A673 (cell line): ENCODE data around the gene CLPX. TPM values are rescaled to one million over a fixed set of nuclear protein-coding genes. Genes with fewer than 3 reads are reported as not detected.
"Not testable (repeated sequence)": the region's sequence is repeated elsewhere in the genome, so short reads cannot be mapped to it uniquely, and the experiment has no call there.

Source experiments
- BruUV-seq: library from RNA; stranded (reverse); fragments of 400-500 nt; replicated peaks from 2 replicates; lab custom pipeline; 2021; lab: Mats Ljungman, UMichigan
- CTCF ChIA-PET: fragments of 300-600 bp; sonication (Branson Sonifier 250); formaldehyde crosslinking; loops from one replicate; lab custom pipeline; 2022; ENCODE audit warnings: antibody characterized with exemption; lab: Charles Lee
- POLR2A ChIA-PET: fragments of 300-600 bp; sonication (Branson Sonifier 250); formaldehyde crosslinking; loops from one replicate; lab custom pipeline; 2022; ENCODE audit warnings: antibody characterized with exemption; ENCODE audit not compliant: low non-redundant PET; lab: Charles Lee
- DNase-seq: peaks from one replicate; pipeline ENCODE4 v3.0.0-alpha.2; 2015; ENCODE audit warnings: low spot score
- H3K27ac ChIP-seq: fragments of 200-600 bp; sonication (generic); 2 replicates; pipeline ENCODE4 v1.5.1; 2016; ENCODE audit warnings: mixed run types, low read depth, mild to moderate bottlenecking, mixed read lengths, antibody characterized with exemption, low read length; ENCODE audit not compliant: poor library complexity, severe bottlenecking
- H3K27me3 ChIP-seq: fragments of 200-600 bp; sonication (generic); replicated peaks from 2 replicates; pipeline ENCODE4 v1.6.1; 2017; ENCODE audit warnings: mixed run types, low read depth, mild to moderate bottlenecking, mixed read lengths, antibody characterized with exemption, low read length; ENCODE audit not compliant: insufficient read depth, poor library complexity
- H3K36me3 ChIP-seq: fragments of 200-600 bp; sonication (generic); 2 replicates; pipeline ENCODE4 v1.6.1; 2016; ENCODE audit warnings: mixed run types, mild to moderate bottlenecking, mixed read lengths, antibody characterized with exemption, low read length; ENCODE audit not compliant: insufficient read depth, poor library complexity, severe bottlenecking
- H3K4me1 ChIP-seq: fragments of 200-600 bp; sonication (generic); 2 replicates; pipeline ENCODE4 v1.6.1; 2017; ENCODE audit warnings: mixed run types, mild to moderate bottlenecking, mixed read lengths, antibody characterized with exemption, low read length; ENCODE audit not compliant: insufficient read depth, poor library complexity, severe bottlenecking
- H3K4me3 ChIP-seq: fragments of 200-600 bp; sonication (generic); 2 replicates; pipeline ENCODE4 v1.5.1; 2016; ENCODE audit warnings: low read depth, mixed run types, mild to moderate bottlenecking, mixed read lengths, low read length; ENCODE audit not compliant: poor library complexity, severe bottlenecking
- H3K9me3 ChIP-seq: fragments of 200-600 bp; sonication (generic); 2 replicates; pipeline ENCODE4 v1.6.1; 2016; ENCODE audit warnings: mixed run types, low read depth, mild to moderate bottlenecking, mixed read lengths, antibody characterized with exemption, low read length; ENCODE audit not compliant: poor library complexity, severe bottlenecking
- EZH2 ChIP-seq: fragments of 200-600 bp; sonication (generic); IDR thresholded peaks from 2 replicates; pipeline ENCODE4 v1.6.1; 2017; ENCODE audit warnings: borderline replicate concordance, low read depth, mild to moderate bottlenecking, mixed read lengths, antibody characterized with exemption, low read length; ENCODE audit not compliant: poor library complexity, severe bottlenecking
- intact Hi-C: fragments of 100-400 bp; cut with micrococcal nuclease; formaldehyde crosslinking; loops from one replicate; pipeline ENCODE4 v1.10.0; 2022; ENCODE audit not compliant: unreplicated experiment
- total RNA-seq: library from RNA; stranded (reverse); gene quantifications from 2 replicates; pipeline ENCODE4 v1.2.3, GENCODE V29; 2021
- TF ChIP-seq, protein P1 (sequence below): fragments of 300-800, 200-600 bp; sonication (generic); conservative IDR thresholded peaks from 2 replicates; pipeline ENCODE4 v1.5.1; 2017; ENCODE audit warnings: low read depth, mild to moderate bottlenecking, antibody characterized with exemption, low read length, moderate library complexity, mixed read lengths

Gene CLPX
- total RNA-seq, 1 experiment from 2014 or later = 60.2 TPM

DNA sequence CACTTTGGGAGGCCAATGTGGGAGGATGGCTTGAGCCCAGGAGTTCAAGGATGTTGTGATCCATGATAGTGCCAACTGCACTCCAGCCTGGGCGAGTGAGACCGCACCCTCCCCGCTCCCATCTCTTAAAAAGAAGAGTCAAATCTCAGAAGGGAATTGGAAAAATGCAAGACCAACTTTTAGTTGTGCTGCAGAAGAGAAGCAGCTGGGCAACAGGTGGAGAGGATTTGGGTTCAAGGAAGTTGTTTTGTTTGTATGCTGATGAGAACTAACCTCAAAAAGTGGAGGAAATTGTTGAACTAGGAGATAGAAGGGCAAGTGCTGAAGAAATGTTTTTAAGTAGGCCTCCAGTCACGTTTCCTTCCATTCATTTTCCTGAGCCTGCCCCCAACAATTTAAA is 38.7 kb downstream of the CLPX start:
- Histone ChIP-seq H3K4me3 (no peak overlapping the region), H3K4me1 (no peaks in the 10 kb centered on the region), H3K27me3 (no peaks in the 10 kb centered on the region), H3K9me3 (no peaks in the 10 kb centered on the region), H3K27ac (no peak overlapping the region), H3K36me3 (peaks cover 15% of the 10 kb centered on the region)
- CTCF ChIA-PET = no interaction called here
- intact Hi-C loops = no loop called here
- TF ChIP-seq, protein P1, sequence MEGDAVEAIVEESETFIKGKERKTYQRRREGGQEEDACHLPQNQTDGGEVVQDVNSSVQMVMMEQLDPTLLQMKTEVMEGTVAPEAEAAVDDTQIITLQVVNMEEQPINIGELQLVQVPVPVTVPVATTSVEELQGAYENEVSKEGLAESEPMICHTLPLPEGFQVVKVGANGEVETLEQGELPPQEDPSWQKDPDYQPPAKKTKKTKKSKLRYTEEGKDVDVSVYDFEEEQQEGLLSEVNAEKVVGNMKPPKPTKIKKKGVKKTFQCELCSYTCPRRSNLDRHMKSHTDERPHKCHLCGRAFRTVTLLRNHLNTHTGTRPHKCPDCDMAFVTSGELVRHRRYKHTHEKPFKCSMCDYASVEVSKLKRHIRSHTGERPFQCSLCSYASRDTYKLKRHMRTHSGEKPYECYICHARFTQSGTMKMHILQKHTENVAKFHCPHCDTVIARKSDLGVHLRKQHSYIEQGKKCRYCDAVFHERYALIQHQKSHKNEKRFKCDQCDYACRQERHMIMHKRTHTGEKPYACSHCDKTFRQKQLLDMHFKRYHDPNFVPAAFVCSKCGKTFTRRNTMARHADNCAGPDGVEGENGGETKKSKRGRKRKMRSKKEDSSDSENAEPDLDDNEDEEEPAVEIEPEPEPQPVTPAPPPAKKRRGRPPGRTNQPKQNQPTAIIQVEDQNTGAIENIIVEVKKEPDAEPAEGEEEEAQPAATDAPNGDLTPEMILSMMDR = no peak
- TF ChIP-seq EZH2 = no peak
- no TSS peak for BruUV-seq
- DNase-seq = no peak
- POLR2A ChIA-PET = no interaction called here

DNA sequence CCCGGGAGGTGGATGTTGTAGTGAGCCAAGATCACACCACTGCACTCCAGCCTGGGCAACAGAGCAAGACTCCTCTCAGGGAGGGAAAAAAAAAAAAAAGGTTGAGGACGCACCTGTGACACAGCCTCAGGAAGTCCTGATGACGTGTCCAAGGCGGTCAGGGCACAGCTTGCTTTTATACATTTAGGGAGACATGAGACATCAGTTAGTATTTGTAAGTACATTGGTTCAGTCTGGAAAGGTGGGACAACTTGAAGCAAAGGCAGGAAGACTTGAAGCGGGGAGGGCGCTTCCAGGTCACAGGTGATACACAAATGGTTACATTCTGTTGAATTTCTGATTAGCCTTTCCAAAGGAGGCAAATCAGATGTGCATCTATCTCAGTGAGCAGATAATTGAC is 46.5 kb downstream of the CLPX start:
- H3K27me3 ChIP-seq, intact Hi-C loops, H3K27ac ChIP-seq, DNase-seq, H3K4me3 ChIP-seq, POLR2A ChIA-PET, BruUV-seq, H3K4me1 ChIP-seq, H3K9me3 ChIP-seq, CTCF ChIA-PET, H3K36me3 ChIP-seq: not testable (repeated sequence)

DNA sequence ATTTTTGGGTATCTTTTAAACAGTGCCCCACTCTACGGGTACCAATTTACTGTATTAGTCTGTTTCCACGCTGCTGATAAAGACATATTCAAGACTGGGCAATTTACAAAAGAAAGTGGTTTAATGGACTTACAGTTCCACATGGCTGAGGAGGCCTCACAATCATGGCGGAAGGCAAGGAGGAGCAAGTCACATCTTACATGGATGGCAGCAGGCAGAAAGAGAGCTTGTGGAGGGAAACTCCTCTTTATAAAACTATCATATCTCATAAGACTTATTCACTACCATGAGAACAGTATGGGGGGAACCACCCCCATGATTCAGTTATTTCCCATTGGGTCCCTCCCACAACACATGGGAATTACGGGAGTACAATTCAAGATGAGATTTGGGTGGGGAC is 47.2 kb downstream of the CLPX start:
- H3K27ac ChIP-seq, H3K36me3 ChIP-seq, DNase-seq, H3K9me3 ChIP-seq, H3K4me1 ChIP-seq, CTCF ChIA-PET, intact Hi-C loops, BruUV-seq, H3K4me3 ChIP-seq, H3K27me3 ChIP-seq, POLR2A ChIA-PET: not testable (repeated sequence)

DNA sequence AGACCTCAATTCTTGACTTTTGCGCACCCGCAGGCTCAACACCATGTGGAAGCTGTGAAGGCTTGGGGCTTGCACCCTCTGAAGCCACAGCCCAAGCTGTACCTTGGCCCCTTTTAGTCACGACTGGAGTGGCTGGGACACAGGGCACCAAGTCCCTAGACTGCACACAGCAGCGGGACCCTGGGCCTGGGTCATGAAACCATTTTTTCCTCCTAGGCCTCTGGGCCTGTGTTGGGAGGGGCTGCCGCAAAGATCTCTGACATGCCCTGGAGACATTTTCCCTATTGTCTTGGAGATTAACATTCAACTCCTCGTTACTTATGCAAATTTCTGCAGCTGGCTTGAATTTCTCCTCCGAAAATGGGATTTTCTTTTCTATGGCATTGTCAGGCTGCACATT is 48.1 kb downstream of the CLPX start:
- H3K27ac ChIP-seq, H3K4me1 ChIP-seq, BruUV-seq, intact Hi-C loops, POLR2A ChIA-PET, CTCF ChIA-PET, DNase-seq, H3K27me3 ChIP-seq, H3K9me3 ChIP-seq, H3K4me3 ChIP-seq, H3K36me3 ChIP-seq: not testable (repeated sequence)

DNA sequence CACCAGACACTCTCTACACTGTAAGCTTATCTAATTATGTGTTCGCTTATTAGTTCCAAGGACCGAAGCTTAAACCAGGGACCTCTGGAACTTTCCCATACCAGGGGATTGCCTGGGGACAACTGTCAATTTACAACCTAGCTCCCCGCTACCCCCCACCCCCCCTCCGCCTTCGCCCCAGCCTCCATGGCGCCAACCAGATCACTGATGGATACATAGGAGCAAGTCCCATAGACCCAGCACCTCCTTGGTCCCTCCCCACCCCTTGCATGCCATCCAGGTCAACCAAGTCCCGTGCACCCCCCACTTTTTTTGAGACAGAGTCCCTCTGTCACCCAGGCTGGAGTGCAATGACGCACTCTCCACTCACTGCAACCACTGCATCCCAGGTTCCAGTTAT is 50.6 kb downstream of the CLPX start:
- H3K4me1 ChIP-seq = peaks cover 5% of the 10 kb centered on the region
- ChIA-PET CTCF (interaction anchor here (0.7 kb wide), 1 partner anchor 148 kb away, joined by 3 read pairs; no protein-coding TSS in a partner anchor), POLR2A (no interaction called here)
- DNase-seq = no peak
- H3K9me3 ChIP-seq = no peaks in the 10 kb centered on the region
- intact Hi-C loops = no loop called here
- H3K36me3 ChIP-seq = peaks cover under 1% of the 10 kb centered on the region
- H3K27ac ChIP-seq = peak overlapping the region; percentile 77
- H3K27me3 ChIP-seq = no peaks in the 10 kb centered on the region
- BruUV-seq = no TSS peak
- TF ChIP-seq, protein P1 = no peak
- H3K4me3 ChIP-seq = peak overlapping the region; percentile 96
